HG03103 (cell line): Measurements from ENCODE around the gene THOC3.
A peak's percentile ranks its signal among the peaks of the same experiment; 100 is the strongest.
"Not testable (repeated sequence)": the region's sequence is repeated elsewhere in the genome, so short reads cannot be mapped to it uniquely, and the experiment has no call there.

Source experiments
- ATAC-seq: cut with Tn5 transposase; IDR thresholded peaks from one replicate; pipeline ENCODE4 v1.9.1; 2021; ENCODE audit warnings: low read depth; ENCODE audit not compliant: unreplicated experiment

The THOC3 gene, protein sequence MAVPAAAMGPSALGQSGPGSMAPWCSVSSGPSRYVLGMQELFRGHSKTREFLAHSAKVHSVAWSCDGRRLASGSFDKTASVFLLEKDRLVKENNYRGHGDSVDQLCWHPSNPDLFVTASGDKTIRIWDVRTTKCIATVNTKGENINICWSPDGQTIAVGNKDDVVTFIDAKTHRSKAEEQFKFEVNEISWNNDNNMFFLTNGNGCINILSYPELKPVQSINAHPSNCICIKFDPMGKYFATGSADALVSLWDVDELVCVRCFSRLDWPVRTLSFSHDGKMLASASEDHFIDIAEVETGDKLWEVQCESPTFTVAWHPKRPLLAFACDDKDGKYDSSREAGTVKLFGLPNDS

DNA sequence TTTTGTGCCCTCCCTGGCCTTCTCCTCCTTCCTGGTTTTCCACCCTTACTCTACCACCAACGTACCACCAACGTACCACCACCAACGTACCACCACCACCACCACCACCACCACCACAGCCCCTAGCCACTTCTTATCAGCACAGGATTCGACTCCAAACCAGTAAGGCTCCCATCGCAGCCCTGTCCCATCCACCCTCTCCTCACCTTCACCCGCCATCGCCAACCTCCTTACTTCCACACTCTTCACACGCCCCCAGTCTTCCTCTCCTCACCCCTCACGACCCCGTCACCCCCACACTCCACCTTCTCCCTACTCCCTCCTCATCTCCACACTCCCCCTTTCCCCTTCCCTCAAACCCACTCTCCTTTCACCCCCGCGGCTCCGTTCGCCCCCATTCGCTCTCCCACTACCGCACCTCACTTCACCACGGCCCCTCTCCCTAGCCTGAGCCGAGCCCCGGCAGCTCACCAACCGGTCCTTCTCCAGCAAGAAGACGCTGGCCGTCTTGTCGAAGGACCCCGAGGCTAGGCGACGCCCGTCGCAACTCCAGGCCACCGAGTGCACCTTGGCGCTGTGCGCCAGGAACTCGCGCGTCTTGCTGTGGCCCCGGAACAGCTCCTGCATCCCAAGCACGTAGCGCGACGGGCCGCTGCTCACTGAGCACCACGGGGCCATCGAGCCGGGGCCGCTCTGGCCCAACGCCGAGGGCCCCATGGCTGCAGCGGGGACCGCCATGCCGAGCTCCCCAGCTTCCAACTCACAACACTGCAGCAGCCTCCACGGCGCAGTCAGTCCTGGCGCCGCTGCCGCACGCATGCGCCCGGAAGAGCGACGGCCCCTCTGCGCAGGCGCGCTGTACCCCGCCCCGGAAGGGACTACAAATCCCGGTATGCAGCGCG, at the start of gene THOC3:
THOC3 (minus strand) TSS at position 845 of the 902 bp plus-strand sequence; CDS start at position 738, 107 bp downstream.
- peak; percentile 98 for ATAC-seq

GRCh38 chr5:176017324-176017723, 49.2 kb upstream of the THOC3 start:
- not testable (repeated sequence) for ATAC-seq

GRCh38 chr5:176014360-176014759, 46.2 kb upstream of the THOC3 start:
- ATAC-seq, result not testable (repeated sequence)

DNA sequence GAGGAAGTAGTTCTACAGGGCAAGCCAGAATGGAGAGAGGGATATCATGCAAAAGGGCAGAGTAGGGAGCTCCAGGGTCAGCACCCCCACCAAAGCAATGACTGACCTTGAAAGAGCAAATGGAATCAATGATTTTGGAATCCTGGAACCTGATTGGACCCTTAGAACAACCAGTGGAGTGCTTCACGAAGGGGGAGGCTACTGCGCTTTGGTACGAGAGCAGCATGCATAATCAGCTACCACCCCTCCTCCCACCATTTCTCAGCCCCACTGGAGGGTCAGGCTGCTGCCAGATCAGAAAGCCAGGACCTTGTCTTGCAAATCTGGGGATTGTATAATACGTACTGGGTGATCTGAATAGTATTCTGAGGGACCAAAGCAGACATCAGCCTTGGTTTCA, 43.0 kb upstream of the THOC3 start:
- not testable (repeated sequence) for ATAC-seq

- ATAC-seq, result not testable (repeated sequence)
These were observed 42.1 kb upstream of the THOC3 start for GRCh38 chr5:176010202-176010601.

DNA sequence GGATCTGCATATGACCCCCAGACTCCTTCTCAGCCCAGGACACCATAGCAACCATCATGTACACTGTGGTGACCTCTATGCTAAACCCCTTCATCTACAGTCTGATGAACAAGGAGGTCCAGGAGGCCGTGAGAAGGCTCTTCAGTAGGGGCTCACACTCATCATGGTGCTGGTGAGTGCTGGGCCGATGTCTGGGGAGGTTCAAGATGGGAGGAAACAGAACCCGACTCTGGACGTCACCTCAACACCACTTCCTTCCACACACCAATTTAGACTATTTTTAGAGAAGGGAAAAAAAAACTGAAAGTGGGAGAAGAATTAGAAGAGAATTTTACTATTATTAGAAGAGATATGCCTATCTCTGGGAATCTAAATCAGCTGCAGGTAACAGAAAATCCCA, 39.1 kb upstream of the THOC3 start:
- ATAC-seq, result not testable (repeated sequence)

- ATAC-seq, result not testable (repeated sequence)
These were observed 38.7 kb upstream of the THOC3 start for GRCh38 chr5:176006819-176007218.

DNA sequence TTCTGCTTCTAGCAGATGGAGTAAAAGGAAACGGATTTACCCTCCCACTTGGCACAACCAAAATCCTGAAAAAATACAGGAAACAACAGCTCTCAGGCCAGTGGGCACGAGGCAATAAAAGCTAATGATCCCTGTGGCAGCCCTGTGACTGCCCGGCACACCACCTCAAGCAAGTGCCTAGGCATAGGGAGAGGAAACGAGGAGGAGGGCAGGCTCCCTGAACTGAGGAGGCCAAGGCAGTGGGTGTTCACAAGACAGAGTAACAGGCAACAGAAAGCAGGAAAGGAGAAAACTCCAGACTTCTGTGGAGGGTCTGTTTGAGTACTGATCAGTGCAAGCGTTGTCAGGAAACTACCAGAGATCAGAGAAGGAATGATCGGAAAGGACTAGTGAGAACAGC, 29.9 kb upstream of the THOC3 start:
- ATAC-seq, result not testable (repeated sequence)

DNA sequence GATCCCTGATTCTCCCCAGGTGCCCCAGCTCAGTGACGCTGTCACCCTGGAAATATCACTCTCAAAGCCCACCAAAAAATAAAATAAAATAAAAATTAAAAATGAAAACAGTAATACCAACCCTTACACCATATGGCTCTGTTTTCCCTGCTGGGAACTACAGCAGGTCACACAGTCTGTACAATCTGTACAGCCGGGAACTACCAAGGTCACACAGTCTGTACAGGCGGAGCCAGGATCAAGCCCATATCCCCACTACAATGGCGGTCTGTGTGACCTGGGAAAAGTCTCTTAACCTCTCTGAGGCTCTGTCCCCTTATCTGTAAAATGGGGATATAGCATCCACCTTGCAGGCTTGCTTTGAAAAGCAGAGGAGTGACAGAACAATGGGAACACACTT, 29.4 kb upstream of the THOC3 start:
- not testable (repeated sequence) for ATAC-seq

DNA sequence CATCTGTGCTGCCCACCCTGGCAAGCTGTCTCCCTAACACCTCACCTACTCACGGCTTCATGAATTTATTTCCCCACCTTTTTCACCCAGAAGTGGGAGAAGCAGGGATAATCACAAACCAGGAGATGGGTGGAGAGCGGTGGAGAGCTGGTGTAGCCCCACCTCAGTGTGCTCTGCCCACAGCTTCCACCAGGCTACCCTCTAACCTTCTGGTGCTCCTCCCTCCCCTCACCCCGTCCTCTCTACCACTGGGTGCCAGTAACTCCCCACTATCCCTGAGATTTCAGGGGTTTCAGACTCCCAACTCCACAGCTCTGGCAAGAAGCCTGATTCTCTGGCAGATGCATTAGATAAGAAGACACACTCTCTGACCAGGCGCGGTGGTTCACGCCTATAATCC, 28.7 kb upstream of the THOC3 start:
- not testable (repeated sequence) for ATAC-seq

GRCh38 chr5:175995506-175995905, 27.4 kb upstream of the THOC3 start:
- ATAC-seq, result not testable (repeated sequence)

- not testable (repeated sequence) for ATAC-seq
These were observed 11.4 kb upstream of the THOC3 start for GRCh38 chr5:175979371-175979995.

- peak; percentile 18 for ATAC-seq
These were observed 266 bp upstream of the THOC3 start for GRCh38 chr5:175968381-175968780.

DNA sequence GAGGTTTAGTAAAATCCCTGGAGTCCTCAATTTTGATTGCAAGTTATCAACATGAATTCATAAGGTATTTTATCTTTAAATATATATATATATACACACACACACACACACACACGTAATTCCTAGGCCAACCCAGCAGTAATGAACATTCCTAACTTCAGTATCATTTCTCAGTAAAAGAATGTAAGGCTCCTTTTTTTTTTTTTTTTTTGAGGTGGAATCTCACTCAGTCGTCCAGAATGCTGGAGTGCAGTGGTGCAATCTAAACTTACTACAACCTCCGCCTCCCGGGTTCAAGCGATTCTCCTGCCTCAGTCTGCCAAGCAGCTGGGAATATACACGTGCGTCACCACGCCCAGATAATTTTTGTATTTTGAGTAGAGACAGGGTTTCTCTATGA, 5.8 kb downstream of the THOC3 start:
- not testable (repeated sequence) for ATAC-seq

DNA sequence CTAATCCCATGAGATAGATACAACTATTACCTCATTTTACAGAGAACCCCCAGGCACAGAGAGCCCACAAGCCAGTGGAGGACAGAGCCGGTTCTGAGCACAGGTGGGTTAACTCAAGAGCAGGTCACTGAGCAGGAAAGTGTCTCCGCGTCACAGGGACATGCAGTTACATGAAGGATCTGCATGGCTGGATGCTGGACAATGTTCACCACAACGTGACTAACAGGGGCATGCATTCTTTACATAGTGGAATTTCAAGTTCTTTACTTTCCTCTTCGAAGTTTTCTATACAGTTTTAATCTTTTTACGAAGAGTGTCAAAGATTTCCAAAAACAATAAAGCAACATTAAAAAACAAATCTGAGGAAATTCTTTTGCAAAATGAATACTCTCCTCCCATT, 7.9 kb downstream of the THOC3 start:
- ATAC-seq, result not testable (repeated sequence)

- ATAC-seq, result not testable (repeated sequence)
These were observed 9.6 kb downstream of the THOC3 start for GRCh38 chr5:175958515-175958914.

GRCh38 chr5:175954107-175954506, 14.0 kb downstream of the THOC3 start:
- not testable (repeated sequence) for ATAC-seq

DNA sequence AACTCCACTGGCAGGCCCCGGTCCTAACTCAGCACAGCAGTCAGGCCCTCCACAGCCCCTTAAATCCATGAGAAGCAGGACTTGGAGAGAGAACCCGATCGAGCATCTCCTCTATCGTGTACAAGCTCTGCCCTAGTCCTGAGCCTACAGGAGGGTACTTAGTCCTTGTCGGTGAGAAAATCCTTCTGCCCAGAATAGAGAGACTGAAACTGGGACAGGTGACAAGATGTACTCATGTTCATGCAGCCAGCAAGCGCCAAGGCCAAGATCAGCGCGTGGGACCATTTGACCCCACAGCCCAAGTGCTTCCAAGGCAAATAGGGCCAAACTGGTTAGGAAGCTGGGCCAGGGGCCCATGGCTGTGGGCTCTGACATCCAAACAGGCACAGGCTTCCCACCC, 15.3 kb downstream of the THOC3 start:
- ATAC-seq, result not testable (repeated sequence)

- not testable (repeated sequence) for ATAC-seq
These were observed 16.7 kb downstream of the THOC3 start for GRCh38 chr5:175951339-175951969.

DNA sequence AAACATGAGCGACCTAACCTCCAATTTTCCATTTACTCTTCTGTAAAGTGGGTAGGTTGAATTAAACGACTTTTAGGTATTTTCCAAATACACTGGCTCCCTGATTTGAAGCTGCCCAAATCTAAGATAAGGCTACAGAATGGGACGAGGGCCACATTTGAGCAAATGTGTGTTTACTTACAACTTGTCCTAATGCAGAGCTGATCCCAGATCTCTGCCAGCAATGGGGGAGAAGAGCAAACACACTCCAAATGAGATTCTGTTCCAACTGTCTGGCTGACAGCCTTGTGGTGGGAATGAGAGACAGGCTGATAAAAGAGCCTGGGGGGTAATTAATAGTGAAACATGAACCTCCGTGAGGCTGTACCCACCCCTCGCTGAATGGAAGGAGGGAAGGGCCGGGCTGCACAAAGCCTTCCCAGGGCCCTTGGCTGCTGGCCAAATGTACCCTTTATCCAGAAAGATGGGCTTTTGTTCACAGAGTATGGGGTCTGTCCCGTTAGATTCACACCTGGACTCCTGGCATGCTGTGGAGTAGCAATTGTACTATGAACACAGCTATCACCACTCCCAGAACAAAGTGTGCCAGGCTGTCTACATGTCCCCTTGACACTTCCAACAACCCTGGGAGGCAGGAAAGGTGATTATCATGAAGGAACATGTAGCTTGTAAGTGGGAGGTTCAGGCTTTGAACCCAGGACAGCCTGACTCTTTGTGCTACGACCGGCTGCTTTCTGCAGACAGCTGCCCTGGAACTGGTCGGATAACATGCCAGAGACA, 19.6 kb downstream of the THOC3 start:
- not testable (repeated sequence) for ATAC-seq
